Large intestine (tissue), 12 donors: ENCODE results near the gene SCML2. TPM values are rescaled to one million over a fixed set of nuclear protein-coding genes. Genes with fewer than 3 reads are reported as not detected.
"Not testable (repeated sequence)": the region's sequence is repeated elsewhere in the genome, so short reads cannot be mapped to it uniquely, and the experiment has no call there.

ENCODE experiments used
- DNase-seq, 2 donors: peaks; one replicate each; pipeline versions ENCODE4 v3.0.0 to v3.0.0-alpha.2; 2013
- H3K27ac ChIP-seq: one replicate; pipeline ENCODE4 v1.5.1; 2013; ENCODE audit warnings: low read length
- H3K27me3 ChIP-seq: 2 replicates; pipeline ENCODE4 v1.6.1; 2013; ENCODE audit warnings: low read length; ENCODE audit not compliant: control insufficient read depth, insufficient read depth
- H3K36me3 ChIP-seq: 2 replicates; pipeline ENCODE4 v1.6.1; 2013; ENCODE audit warnings: low read length; ENCODE audit not compliant: control insufficient read depth, insufficient read depth
- H3K4me1 ChIP-seq: one replicate; pipeline ENCODE4 v1.6.1; 2013; ENCODE audit warnings: low read length; ENCODE audit not compliant: control insufficient read depth, insufficient read depth
- H3K4me3 ChIP-seq: one replicate; pipeline ENCODE4 v1.5.1; 2013; ENCODE audit warnings: low read length
- H3K9me3 ChIP-seq: one replicate; pipeline ENCODE4 v1.6.1; 2013; ENCODE audit warnings: mild to moderate bottlenecking, low read depth, low read length, moderate library complexity; ENCODE audit not compliant: control insufficient read depth
- WGBS: methylation state at CpG from one replicate; pipeline ENCODE4 v1.1.5; 2013; ENCODE audit warnings: low lambda C conversion rate; ENCODE audit not compliant: insufficient coverage; 5-methylcytosine and 5-hydroxymethylcytosine counted together
- long read RNA-seq, 11 donors: transcript quantifications; one replicate each; lab custom pipeline, GENCODE V29; 2026
- polyA plus RNA-seq: library from polyadenylated mRNA; unstranded; fragments of 120-200 nt; gene quantifications from one replicate; pipeline ENCODE4 v1.2.1, GENCODE V29; 2013

Gene SCML2
- polyA plus RNA-seq: 6.1 TPM
- long read RNA-seq, donor 1, full-length matches to known transcripts: 1 of 1 reads
- long read RNA-seq, donor 1, partial matches to known transcripts: 0 of 1 reads
- long read RNA-seq, donor 1, other reads (novel, unspliced or antisense): 0 of 1 reads
- long read RNA-seq, donor 2: 0 reads
- long read RNA-seq, donor 3, full-length matches to known transcripts: 2 of 2 reads
- long read RNA-seq, donor 3, partial matches to known transcripts: 0 of 2 reads
- long read RNA-seq, donor 3, other reads (novel, unspliced or antisense): 0 of 2 reads
- long read RNA-seq, donor 4: 0 reads
- long read RNA-seq, donor 5: 0 reads
- long read RNA-seq, donor 6: 0 reads
- long read RNA-seq, donor 7: 0 reads
- long read RNA-seq, donor 8, full-length matches to known transcripts: 2 of 2 reads
- long read RNA-seq, donor 8, partial matches to known transcripts: 0 of 2 reads
- long read RNA-seq, donor 8, other reads (novel, unspliced or antisense): 0 of 2 reads
- long read RNA-seq, donor 9: 0 reads
- long read RNA-seq, donor 10: 0 reads
- long read RNA-seq, donor 11: 0 reads

DNA sequence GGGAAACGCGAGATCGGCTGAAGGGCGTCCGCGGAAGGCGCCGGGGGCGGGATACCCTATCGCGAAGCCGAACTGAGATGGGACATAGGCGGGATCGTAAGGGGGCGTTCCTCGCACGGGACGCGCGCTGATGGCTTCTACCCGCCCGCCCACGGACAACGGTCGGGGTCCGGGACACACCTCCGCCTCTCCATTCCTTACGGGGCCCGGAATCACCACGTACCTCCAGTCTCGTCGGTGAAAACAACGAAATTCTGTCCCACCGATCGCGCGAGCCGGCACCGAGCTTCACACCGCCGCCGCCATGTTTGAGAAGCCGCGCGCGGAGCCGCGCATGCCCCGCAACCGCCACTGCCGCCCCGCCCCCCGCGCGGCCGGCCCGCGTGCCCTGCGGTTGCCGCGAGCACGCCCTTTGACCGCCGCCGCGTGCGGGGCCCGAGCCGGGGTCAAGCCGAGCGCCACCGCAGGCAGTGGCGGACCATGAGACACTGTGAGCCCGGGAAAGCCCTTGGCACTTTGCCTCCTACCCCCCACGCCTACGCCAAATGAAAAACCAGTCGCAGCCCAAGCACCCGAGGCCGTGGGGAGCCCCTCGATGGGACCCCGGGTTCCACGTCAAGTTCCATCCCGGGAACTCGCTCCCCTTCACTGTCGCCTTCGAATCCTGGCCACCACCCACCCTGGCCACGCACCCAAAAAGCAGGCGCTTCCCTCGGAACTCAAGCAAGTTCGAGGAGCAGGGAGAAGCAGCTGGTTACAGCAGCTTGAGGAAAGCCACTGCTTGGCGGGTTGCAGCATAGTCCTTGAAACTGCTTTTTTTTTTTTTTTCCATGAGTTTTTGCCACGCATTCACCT is at the start of gene SCML2:
Gene SCML2 (minus strand): TSS at position 320 of the 855 bp plus-strand sequence. CDS start 20,617 bp downstream, outside the sequence.
- peak; percentile 13 to 68 for DNase-seq
- no peaks in the 10 kb centered on the region for H3K9me3 ChIP-seq
- no CpG with 5 or more reads among the region's 92 CpGs for WGBS
- H3K36me3 ChIP-seq: no peaks in the 10 kb centered on the region
- H3K4me1 ChIP-seq: no peaks in the 10 kb centered on the region
- peak within 1 kb of the TSS; percentile 54 for H3K4me3 ChIP-seq
- no peaks in the 10 kb centered on the region for H3K27me3 ChIP-seq
- peak within 1 kb of the TSS; percentile 48 for H3K27ac ChIP-seq

DNA sequence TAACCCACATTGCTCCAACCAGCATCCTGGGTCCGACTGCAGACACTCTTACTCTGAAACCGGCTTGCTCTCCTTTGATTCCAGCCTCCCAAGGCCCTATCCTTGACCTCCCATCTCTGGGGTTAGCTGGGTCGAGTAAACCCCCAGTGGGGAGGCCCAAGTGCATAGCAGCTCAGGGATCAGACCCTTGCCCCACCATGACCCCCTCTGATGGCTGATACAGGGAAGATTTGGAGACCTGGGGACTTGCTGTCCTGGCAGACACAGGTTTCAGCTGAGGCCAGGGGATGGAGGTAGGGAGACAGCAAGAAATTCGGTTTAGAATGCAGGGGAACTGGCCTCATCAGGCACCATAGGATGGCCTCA is 47.3 kb upstream of the SCML2 start:
- no peak overlapping the region for H3K4me3 ChIP-seq
- H3K27me3 ChIP-seq: no peaks in the 10 kb centered on the region
- DNase-seq: no peak
- H3K9me3 ChIP-seq: no peaks in the 10 kb centered on the region
- H3K27ac ChIP-seq: no peak overlapping the region
- H3K4me1 ChIP-seq: peaks cover 6% of the 10 kb centered on the region
- no peaks in the 10 kb centered on the region for H3K36me3 ChIP-seq
- whole genome bisulfite sequencing: no CpG with 5 or more reads among the region's 4 CpGs

GRCh38 chrX:18394477-18394876 is 40.0 kb upstream of the SCML2 start:
- no peak for DNase-seq
- Histone ChIP-seq H3K27ac (no peak overlapping the region), H3K27me3 (no peaks in the 10 kb centered on the region), H3K36me3 (no peaks in the 10 kb centered on the region), H3K4me3 (no peak overlapping the region), H3K4me1 (no peaks in the 10 kb centered on the region), H3K9me3 (no peaks in the 10 kb centered on the region)
- WGBS: no CpG with 5 or more reads among the region's 11 CpGs

- Histone ChIP-seq H3K4me3 (no peak overlapping the region), H3K36me3 (no peaks in the 10 kb centered on the region)
- no CpG with 5 or more reads among the region's 9 CpGs for WGBS
Observed at GRCh38 chrX:18390941-18391538, 36.6 kb upstream of the SCML2 start.

DNA sequence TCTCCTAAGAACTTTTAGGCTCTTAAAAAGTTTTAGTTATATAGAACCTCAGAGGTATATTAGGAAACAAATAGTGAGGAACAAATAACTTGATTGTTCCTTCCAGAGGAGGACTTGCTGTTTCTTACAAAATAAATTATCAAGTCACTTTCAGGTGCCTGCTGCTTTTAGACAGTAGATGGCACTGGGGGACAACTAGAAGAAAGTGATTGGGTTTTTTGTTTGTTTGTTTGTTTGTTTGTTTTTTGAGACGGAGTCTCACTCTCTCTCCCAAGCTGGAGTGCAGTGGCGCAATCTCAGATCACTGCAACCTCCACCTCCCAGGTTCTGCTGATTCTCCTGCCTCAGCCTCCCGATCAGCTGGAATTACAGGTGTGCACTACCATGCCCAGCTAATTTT is 35.5 kb upstream of the SCML2 start:
- Histone ChIP-seq H3K4me3 (no peak overlapping the region), H3K27ac (no peak overlapping the region), H3K4me1 (no peaks in the 10 kb centered on the region), H3K27me3 (no peaks in the 10 kb centered on the region), H3K36me3 (no peaks in the 10 kb centered on the region), H3K9me3 (no peaks in the 10 kb centered on the region)
- DNase-seq: no peak
- WGBS: no CpG with 5 or more reads among the region's 3 CpGs

More at GRCh38 chrX:18390941-18391538, 36.6 kb upstream of the SCML2 start:
- Histone ChIP-seq H3K4me1 (no peaks in the 10 kb centered on the region), H3K27me3 (no peaks in the 10 kb centered on the region), H3K9me3 (no peaks in the 10 kb centered on the region), H3K27ac (no peak overlapping the region)
- peak; percentile 16 to 26 for DNase-seq

GRCh38 chrX:18377796-18378195 is 23.3 kb upstream of the SCML2 start:
- Histone ChIP-seq H3K27me3 (no peaks in the 10 kb centered on the region), H3K36me3 (no peaks in the 10 kb centered on the region), H3K9me3 (no peaks in the 10 kb centered on the region), H3K4me3 (no peak overlapping the region), H3K27ac (no peak overlapping the region), H3K4me1 (no peaks in the 10 kb centered on the region)
- DNase-seq: no peak
- WGBS: no CpG with 5 or more reads among the region's 6 CpGs

GRCh38 chrX:18375131-18375805 is 20.8 kb upstream of the SCML2 start:
- not testable (repeated sequence) for H3K27ac ChIP-seq, DNase-seq, H3K4me3 ChIP-seq, H3K4me1 ChIP-seq, H3K27me3 ChIP-seq, H3K9me3 ChIP-seq, H3K36me3 ChIP-seq
- WGBS: no CpG with 5 or more reads among the region's 9 CpGs

- not testable (repeated sequence) for H3K4me3 ChIP-seq, H3K9me3 ChIP-seq, DNase-seq, H3K4me1 ChIP-seq, H3K36me3 ChIP-seq, H3K27ac ChIP-seq, H3K27me3 ChIP-seq
- no CpG with 5 or more reads among the region's 5 CpGs for WGBS
Observed at GRCh38 chrX:18369096-18369495, 14.6 kb upstream of the SCML2 start.

DNA sequence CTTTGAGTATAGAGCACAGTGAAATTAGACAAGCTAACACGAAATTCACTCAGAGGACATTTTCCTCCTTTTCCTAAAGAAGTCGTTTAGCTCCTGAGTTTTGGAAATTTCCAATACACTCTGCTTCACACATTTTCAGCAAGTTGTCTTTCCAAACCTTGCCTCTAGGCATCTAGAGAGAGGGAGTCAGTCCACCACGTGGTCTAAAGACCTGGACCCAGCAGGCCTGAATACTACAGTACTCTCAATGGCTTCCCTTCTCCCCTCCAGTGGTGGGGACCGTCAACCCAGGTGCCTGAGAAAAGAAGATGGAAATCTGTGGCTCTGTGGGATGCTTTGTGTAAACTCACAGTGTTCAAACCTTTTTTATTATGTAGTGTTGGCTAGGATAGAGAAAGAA is 13.9 kb upstream of the SCML2 start:
- no peak overlapping the region for H3K27ac ChIP-seq
- no peak overlapping the region for H3K4me3 ChIP-seq
- no peaks in the 10 kb centered on the region for H3K27me3 ChIP-seq
- no peaks in the 10 kb centered on the region for H3K36me3 ChIP-seq
- DNase-seq: no peak
- no CpG with 5 or more reads among the region's 4 CpGs for WGBS
- no peaks in the 10 kb centered on the region for H3K4me1 ChIP-seq
- no peaks in the 10 kb centered on the region for H3K9me3 ChIP-seq

- H3K4me3 ChIP-seq: no peak overlapping the region
- WGBS: no CpG with 5 or more reads among the region's 4 CpGs
- H3K27me3 ChIP-seq: no peaks in the 10 kb centered on the region
- no peak overlapping the region for H3K27ac ChIP-seq
- H3K4me1 ChIP-seq: no peaks in the 10 kb centered on the region
- DNase-seq: no peak
- no peaks in the 10 kb centered on the region for H3K36me3 ChIP-seq
- H3K9me3 ChIP-seq: no peaks in the 10 kb centered on the region
Observed at GRCh38 chrX:18360867-18361266, 6.4 kb upstream of the SCML2 start.
